Spleen (tissue), 11 donors: ENCODE results near the gene CEACAM5. TPM values are rescaled to one million over a fixed set of nuclear protein-coding genes. Genes with fewer than 3 reads are reported as not detected.

Experiments used
- DNase-seq: peaks from one replicate; pipeline ENCODE4 v3.0.0-alpha.2; 2020
- H3K27ac ChIP-seq, 8 donors: fragments of 200-600 bp; sonication (generic) in 7 of 8; 1 replicate in 4 of 8; 2 replicates in 4 of 8; pipeline versions ENCODE4 v1.5.0 to v1.8.0; 2016 to 2021; ENCODE audit warnings: inconsistent platforms in 4 of 8, mild to moderate bottlenecking in 4 of 8, moderate library complexity in 1 of 8
- H3K27me3 ChIP-seq, 7 donors: fragments of 200-600 bp; sonication (generic) in 6 of 7; replicated peaks in 1 of 7; 1 replicate in 4 of 7; 2 replicates in 3 of 7; pipeline versions ENCODE4 v1.5.0 to v1.8.0; 2016 to 2021; ENCODE audit warnings: inconsistent platforms in 3 of 7, mild to moderate bottlenecking in 1 of 7
- H3K36me3 ChIP-seq, 6 donors: fragments of 200-600 bp; sonication (generic) in 5 of 6; 1 replicate in 4 of 6; 2 replicates in 2 of 6; pipeline versions ENCODE4 v1.5.0 to v1.8.0; 2016 to 2021; ENCODE audit warnings: inconsistent platforms in 2 of 6
- H3K4me1 ChIP-seq, 6 donors: fragments of 200-600 bp; sonication (generic) in 5 of 6; 1 replicate in 3 of 6; 2 replicates in 3 of 6; pipeline versions ENCODE4 v1.5.0 to v1.8.0; 2016 to 2021; ENCODE audit warnings: inconsistent platforms in 3 of 6
- H3K4me3 ChIP-seq, 8 donors: fragments of 200-600 bp; sonication (generic) in 7 of 8; 1 replicate in 4 of 8; 2 replicates in 4 of 8; pipeline versions ENCODE4 v1.5.0 to v1.8.0; 2016 to 2021; ENCODE audit warnings: inconsistent platforms in 4 of 8, mild to moderate bottlenecking in 4 of 8, moderate library complexity in 2 of 8
- H3K9me3 ChIP-seq, 8 donors: fragments of 200-600 bp; sonication (generic) in 7 of 8; 1 replicate in 4 of 8; 2 replicates in 4 of 8; pipeline versions ENCODE4 v1.5.0 to v1.8.0; 2016 to 2021; ENCODE audit warnings: inconsistent platforms in 4 of 8
- POLR2A ChIP-seq, 3 donors: fragments of 450-650 bp; IDR thresholded peaks; one replicate each; pipeline ENCODE4 v1.5.1; 2017; ENCODE audit warnings: antibody characterized with exemption in 3 of 3, mild to moderate bottlenecking in 1 of 3
- POLR2AphosphoS5 ChIP-seq, 3 donors: sonication (generic); formaldehyde crosslinking; IDR thresholded peaks; one replicate each; pipeline ENCODE4 v1.5.1; 2017; ENCODE audit warnings: antibody characterized with exemption in 3 of 3
- WGBS, 5 donors: extraction: QIAGEN DNeasy Blood & Tissue Kit in 3 of 5; methylation state at CpG; one replicate each; pipeline versions ENCODE4 v1.1.5 to v1.1.7; 2013 to 2018; 5-methylcytosine and 5-hydroxymethylcytosine counted together
- intact Hi-C: fragments of 100-400 bp; cut with DNase I; formaldehyde crosslinking; loops from one replicate; pipeline ENCODE4 v1.15.0; 2023; ENCODE audit warnings: low total_unique reads
- polyA plus RNA-seq, 3 donors: library from polyadenylated mRNA; stranded (reverse); fragments of 200-250 nt; gene quantifications; one replicate each; pipeline ENCODE4 v1.2.1, GENCODE V29; 2013
- total RNA-seq, 7 donors: library from RNA; depleted of rRNA in 3 of 7; stranded (reverse); fragments of >200 nt in 3 of 7; fragmentation: NEBNext Ultra II Directional in 4 of 7; extraction: Animal tissue kit (Norgen Biotek cat#: 25700) in 4 of 7; gene quantifications; one replicate each; pipeline versions ENCODE4 v1.1.0 to v1.2.1, GENCODE V29; 2016 to 2021
- TF ChIP-seq, protein P1 (sequence below), 11 experiments: fragments of 200-600 bp in 7 of 11; fragments of 450-650 bp in 4 of 11; sonication (generic) in 4 of 11; IDR thresholded peaks in 8 of 11; conservative IDR thresholded peaks in 3 of 11; 1 replicate in 7 of 11; 2 replicates in 4 of 11; pipeline versions ENCODE4 v1.4.0 to v1.8.0; 2016 to 2021; ENCODE audit warnings: antibody characterized with exemption in 11 of 11, inconsistent platforms in 4 of 11, mild to moderate bottlenecking in 1 of 11
- donor health status: healthy with polysubstance abuse.
- donor health status: DM: no; HTN: no; CAD: no; lungs with moderate emphysema.
- donor health status: DM: no; HTN: no; CAD: no.
- donor health status: Bipolar disorder and iron deficiency.
- donor health status: healthy.
- donor health status: DM: no; HTN: no; CAD: no.
- donor health status: DM: yes; HTN: yes; CAD: no.

CEACAM5 gene
- total and polyA plus RNA-seq, 10 donors, result 0.60 to 0.61 TPM; not detected in 8

DNA sequence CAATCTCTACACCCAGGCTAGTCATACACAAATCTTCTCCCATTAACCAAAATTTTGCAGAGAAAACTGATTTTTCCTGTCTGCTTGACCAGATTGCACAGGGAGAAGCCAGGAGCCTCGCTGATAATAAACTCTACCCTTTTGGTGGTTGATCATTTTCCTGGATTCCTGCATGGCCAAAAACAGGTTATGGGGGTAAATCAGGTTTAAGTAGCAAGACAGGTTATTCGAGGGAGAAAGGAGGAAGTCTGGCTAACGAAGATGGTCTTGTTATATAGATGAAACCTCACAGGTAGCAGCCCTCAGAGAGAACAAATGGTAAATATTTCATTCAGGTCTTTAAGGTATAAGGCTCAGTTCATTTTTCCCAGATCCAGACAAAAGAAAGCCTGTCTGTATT lies 30.9 kb downstream of the CEACAM5 start:
- H3K27me3 ChIP-seq, result peaks cover 0 to 21% (median 0%) of the 10 kb centered on the region in 7 donors
- peaks cover 0 to 16% (median 0%) of the 10 kb centered on the region in 6 donors for H3K4me1 ChIP-seq
- DNase-seq, result no peak
- whole genome bisulfite sequencing, 5 donors, result 54 to 72% (median 60%) methylated on average over 3 of the region's 3 CpGs
- intact Hi-C loops, result no loop called here
- no peak overlapping the region for H3K4me3 ChIP-seq
- H3K9me3 ChIP-seq, result no peaks in the 10 kb centered on the region
- H3K27ac ChIP-seq, result no peak overlapping the region
- no peaks in the 10 kb centered on the region for H3K36me3 ChIP-seq
- no peak for TF ChIP-seq POLR2AphosphoS5 (IDR thresholded peaks at IDR 0.05)
- TF ChIP-seq, protein P1, sequence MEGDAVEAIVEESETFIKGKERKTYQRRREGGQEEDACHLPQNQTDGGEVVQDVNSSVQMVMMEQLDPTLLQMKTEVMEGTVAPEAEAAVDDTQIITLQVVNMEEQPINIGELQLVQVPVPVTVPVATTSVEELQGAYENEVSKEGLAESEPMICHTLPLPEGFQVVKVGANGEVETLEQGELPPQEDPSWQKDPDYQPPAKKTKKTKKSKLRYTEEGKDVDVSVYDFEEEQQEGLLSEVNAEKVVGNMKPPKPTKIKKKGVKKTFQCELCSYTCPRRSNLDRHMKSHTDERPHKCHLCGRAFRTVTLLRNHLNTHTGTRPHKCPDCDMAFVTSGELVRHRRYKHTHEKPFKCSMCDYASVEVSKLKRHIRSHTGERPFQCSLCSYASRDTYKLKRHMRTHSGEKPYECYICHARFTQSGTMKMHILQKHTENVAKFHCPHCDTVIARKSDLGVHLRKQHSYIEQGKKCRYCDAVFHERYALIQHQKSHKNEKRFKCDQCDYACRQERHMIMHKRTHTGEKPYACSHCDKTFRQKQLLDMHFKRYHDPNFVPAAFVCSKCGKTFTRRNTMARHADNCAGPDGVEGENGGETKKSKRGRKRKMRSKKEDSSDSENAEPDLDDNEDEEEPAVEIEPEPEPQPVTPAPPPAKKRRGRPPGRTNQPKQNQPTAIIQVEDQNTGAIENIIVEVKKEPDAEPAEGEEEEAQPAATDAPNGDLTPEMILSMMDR (IDR thresholded peaks at IDR 0.05 in 8 of 11, conservative IDR thresholded peaks at IDR 0.05 in 3 of 11), result no peak
- TF ChIP-seq POLR2A (IDR thresholded peaks at IDR 0.05), result no peak

DNA sequence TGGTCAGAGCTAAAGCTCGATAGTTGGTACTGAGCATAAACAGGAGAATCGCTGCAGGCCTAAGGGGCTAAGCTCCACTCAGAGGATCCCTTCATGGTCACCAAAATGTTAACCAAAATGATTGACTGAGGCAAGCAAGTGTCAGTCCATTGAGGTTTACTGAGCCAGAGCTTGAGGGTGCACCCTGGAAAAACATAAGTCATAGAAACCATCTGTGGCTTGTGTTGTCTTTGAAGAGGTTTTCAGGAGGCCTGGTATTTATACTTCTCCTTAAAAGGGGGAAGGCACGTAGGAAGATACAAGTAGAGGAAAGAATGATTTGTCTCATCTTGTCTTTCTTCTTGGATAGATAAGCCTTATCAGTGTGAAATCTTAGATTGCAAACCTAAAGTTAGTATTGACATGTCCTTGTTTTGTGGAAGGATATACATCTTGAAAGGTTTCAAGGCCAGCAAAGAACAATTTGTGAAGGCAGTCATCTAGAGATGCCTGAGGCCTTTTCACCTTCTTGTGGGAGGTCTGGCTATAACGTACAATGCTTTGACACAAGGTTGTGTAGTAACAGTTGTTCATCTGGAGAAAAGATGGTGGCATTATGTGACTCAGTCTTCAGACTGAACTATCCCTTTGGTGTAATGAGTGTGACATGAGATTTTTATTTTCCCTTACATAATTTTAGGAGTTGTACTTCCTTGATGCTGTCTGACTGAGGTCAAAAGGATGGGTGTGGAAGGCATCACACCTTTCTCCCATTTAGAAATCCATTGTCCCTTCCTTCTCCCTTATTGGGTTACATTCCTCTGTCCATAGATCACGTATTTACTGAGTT lies 32.2 kb downstream of the CEACAM5 start:
- Histone ChIP-seq H3K4me3 (no peak overlapping the region), H3K27me3 (peaks cover 0 to 32% (median 0%) of the 10 kb centered on the region in 7 donors), H3K36me3 (no peaks in the 10 kb centered on the region), H3K9me3 (no peaks in the 10 kb centered on the region), H3K27ac (no peak overlapping the region), H3K4me1 (peaks cover 0 to 28% (median 4%) of the 10 kb centered on the region in 6 donors)
- 69 to 73% (median 70%) methylated on average over 5 of the region's 5 CpGs for WGBS, 5 donors
- DNase-seq, result no peak
- no peak for TF ChIP-seq POLR2A (IDR thresholded peaks at IDR 0.05)
- intact Hi-C loops, result no loop called here

DNA sequence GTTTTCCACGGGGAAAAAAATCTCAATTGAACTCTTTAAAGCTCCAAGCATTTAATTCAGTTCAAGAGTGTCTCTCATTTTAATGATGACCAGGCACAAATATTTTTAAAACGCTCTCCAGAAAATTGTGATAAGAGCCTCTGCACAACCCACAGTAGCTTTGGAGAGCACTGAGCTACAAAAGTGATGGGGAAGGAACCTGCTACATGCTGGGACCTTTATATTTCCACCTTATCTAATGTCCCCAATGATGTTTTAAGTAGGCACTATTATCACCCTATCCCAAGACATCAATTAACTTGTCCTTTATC lies 32.8 kb downstream of the CEACAM5 start:
- Histone ChIP-seq H3K4me3 (no peak overlapping the region), H3K4me1 (peaks cover 0 to 34% (median 7%) of the 10 kb centered on the region in 6 donors), H3K9me3 (no peaks in the 10 kb centered on the region), H3K27ac (no peak overlapping the region), H3K27me3 (peaks cover 0 to 37% (median 0%) of the 10 kb centered on the region in 7 donors), H3K36me3 (no peaks in the 10 kb centered on the region)
- intact Hi-C loops, result no loop called here
- no peak for DNase-seq
- WGBS, 5 donors, result 82 to 94% (median 90%) methylated on average over 2 of the region's 2 CpGs
- no peak for TF ChIP-seq POLR2AphosphoS5 (IDR thresholded peaks at IDR 0.05)
- TF ChIP-seq, protein P1 (IDR thresholded peaks at IDR 0.05 in 8 of 11, conservative IDR thresholded peaks at IDR 0.05 in 3 of 11), result no peak
- TF ChIP-seq POLR2A (IDR thresholded peaks at IDR 0.05), result no peak

DNA sequence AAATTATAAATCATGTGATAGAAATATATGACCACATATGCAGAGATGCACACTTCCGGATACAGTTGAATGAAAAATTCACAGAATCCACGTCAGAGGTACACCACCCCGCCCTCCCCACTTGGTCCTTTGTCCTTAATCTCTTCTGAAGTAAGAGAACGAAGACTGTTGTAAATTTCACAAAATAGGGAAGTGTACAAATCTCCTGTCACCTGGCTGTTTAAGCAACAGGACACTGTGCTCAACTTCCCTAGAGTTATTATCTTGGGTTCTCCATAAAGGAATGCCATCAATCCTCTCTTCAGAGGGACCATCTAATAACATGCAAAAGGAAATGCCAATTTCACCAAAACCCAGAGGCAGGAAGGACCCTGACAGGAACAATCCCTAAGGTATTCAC lies 36.4 kb downstream of the CEACAM5 start:
- Histone ChIP-seq H3K4me1 (peaks cover 0 to 46% (median 11%) of the 10 kb centered on the region in 6 donors), H3K36me3 (no peaks in the 10 kb centered on the region), H3K27ac (peak overlapping the region in 5 of 8 donors; percentile 31 to 80 (median 65)), H3K27me3 (peaks cover 0 to 53% (median 0%) of the 10 kb centered on the region in 7 donors), H3K4me3 (no peak overlapping the region), H3K9me3 (no peaks in the 10 kb centered on the region)
- TF ChIP-seq POLR2A (IDR thresholded peaks at IDR 0.05) (no peak), POLR2AphosphoS5 (IDR thresholded peaks at IDR 0.05) (no peak)
- TF ChIP-seq, protein P1 (IDR thresholded peaks at IDR 0.05 in 8 of 11, conservative IDR thresholded peaks at IDR 0.05 in 3 of 11), result no peak
- no peak for DNase-seq
- 12 to 41% (median 21%) methylated on average over 4 of the region's 4 CpGs for WGBS, 5 donors
- intact Hi-C loops, result no loop called here
